Embryonic facial prominence (tissue), 1 donor: ENCODE results near the gene OR8H3.
"Not testable (repeated sequence)": the region's sequence is repeated elsewhere in the genome, so short reads cannot be mapped to it uniquely, and the experiment has no call there.

Source experiments
- DNase-seq: peaks from one replicate; pipeline ENCODE4 v3.0.0-alpha.2; 2016; ENCODE audit errors: extremely low spot score

Gene OR8H3

GRCh38 chr11:56122073-56122472 is at the start of gene OR8H3:
OR8H3 (plus strand) TSS chr11:56122373; CDS start chr11:56122373, 0 bp downstream.
- DNase-seq: no peak

- no peak for DNase-seq
These were observed 32.5 kb upstream of the OR8H3 start for GRCh38 chr11:56089697-56090096.

- no peak for DNase-seq
These were observed 29.2 kb upstream of the OR8H3 start, which contains the start of gene OR8I2 for GRCh38 chr11:56093008-56093407. OR8I2 (plus strand) TSS chr11:56093308; CDS start chr11:56093308, 0 bp downstream.

GRCh38 chr11:56103210-56103737 is 18.9 kb upstream of the OR8H3 start, which contains the start of gene OR8H2:
OR8H2 (plus strand) TSS chr11:56103687; CDS start chr11:56105043, 1,356 bp downstream.
- DNase-seq: no peak

GRCh38 chr11:56140151-56140661 is 18.0 kb downstream of the OR8H3 start, which contains the start of gene OR8J3:
OR8J3 (minus strand) TSS chr11:56140201; CDS start chr11:56137718, 2,483 bp downstream.
- no peak for DNase-seq

GRCh38 chr11:56143681-56144080 is 21.5 kb downstream of the OR8H3 start:
- DNase-seq: not testable (repeated sequence)

GRCh38 chr11:56151376-56151775 is 29.2 kb downstream of the OR8H3 start:
- DNase-seq: no peak

GRCh38 chr11:56152333-56152732 is 30.2 kb downstream of the OR8H3 start:
- DNase-seq: no peak

GRCh38 chr11:56160217-56160616 is 38.0 kb downstream of the OR8H3 start, which contains the start of gene OR8K5:
OR8K5 (minus strand) TSS chr11:56160317; CDS start chr11:56160317, 0 bp downstream.
- DNase-seq: no peak

- no peak for DNase-seq
These were observed 41.6 kb downstream of the OR8H3 start for GRCh38 chr11:56163804-56164203.

- no peak for DNase-seq
These were observed 50.2 kb downstream of the OR8H3 start for GRCh38 chr11:56172256-56172830.
